NK-92 (cell line): ENCODE data around the gene NPAT.

Source experiments
- DNase-seq: peaks from one replicate; lab custom pipeline; 2025; ENCODE audit not compliant: unreplicated experiment; lab: John Stamatoyannopoulos, UW

NPAT gene

DNA sequence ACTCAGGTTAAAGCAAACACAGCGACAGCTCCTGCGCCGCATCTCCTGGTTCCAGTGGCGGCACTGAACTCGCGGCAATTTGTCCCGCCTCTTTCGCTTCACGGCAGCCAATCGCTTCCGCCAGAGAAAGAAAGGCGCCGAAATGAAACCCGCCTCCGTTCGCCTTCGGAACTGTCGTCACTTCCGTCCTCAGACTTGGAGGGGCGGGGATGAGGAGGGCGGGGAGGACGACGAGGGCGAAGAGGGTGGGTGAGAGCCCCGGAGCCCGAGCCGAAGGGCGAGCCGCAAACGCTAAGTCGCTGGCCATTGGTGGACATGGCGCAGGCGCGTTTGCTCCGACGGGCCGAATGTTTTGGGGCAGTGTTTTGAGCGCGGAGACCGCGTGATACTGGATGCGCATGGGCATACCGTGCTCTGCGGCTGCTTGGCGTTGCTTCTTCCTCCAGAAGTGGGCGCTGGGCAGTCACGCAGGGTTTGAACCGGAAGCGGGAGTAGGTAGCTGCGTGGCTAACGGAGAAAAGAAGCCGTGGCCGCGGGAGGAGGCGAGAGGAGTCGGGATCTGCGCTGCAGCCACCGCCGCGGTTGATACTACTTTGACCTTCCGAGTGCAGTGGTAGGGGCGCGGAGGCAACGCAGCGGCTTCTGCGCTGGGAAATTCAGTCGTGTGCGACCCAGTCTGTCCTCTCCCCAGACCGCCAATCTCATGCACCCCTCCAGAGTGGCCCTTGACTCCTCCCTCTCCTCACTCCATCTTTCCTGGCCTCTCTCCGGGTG lies at the start of gene NPAT, which contains the start of gene ATM:
Gene NPAT, minus strand, starts transcription at position 65 of the 774 bp plus-strand sequence. CDS start 102 bp downstream, outside the sequence.
Gene ATM, plus strand, starts transcription at position 494 of the 774 bp plus-strand sequence. CDS start 4,558 bp downstream, outside the sequence.
- DNase-seq = peak; percentile 93

DNA sequence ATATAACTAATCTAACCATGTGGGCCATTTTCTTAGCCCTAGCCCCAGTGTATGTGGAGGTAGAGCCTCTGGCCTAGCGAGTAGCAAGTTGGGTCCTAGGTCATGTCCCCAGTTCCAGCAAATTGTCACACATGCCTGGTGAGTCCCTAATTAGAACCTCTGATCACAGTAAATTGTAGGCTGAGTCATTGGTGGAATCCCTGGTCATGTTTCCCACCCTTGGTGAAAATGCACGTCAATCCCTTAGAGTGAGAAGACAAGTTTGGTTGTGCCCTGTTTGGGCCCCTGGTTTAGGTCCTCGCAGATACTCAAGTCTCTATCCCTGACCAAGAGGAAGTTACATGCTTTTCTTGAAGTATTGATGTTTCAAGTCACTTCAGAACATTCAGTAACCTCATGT lies 47.1 kb upstream of the NPAT start:
- no peak for DNase-seq

DNA sequence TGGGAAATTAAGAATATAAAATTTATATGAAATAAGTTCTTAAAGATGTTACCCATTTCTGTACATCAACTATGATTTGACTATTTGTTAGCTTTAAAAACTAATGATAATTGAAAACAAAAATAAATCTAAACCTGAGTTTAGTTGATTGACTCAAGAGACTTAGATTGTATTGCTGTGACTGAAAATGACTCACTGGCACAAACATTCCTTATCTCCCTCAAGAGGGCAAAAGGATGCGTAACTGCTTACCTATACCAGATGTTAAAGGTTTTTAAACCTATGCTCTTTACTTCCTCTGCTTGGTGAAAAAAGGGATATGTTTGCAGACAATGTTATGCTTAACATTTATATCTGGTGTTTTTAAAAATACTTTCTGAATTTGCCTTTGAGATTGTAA lies 30.7 kb upstream of the NPAT start:
- no peak for DNase-seq

DNA sequence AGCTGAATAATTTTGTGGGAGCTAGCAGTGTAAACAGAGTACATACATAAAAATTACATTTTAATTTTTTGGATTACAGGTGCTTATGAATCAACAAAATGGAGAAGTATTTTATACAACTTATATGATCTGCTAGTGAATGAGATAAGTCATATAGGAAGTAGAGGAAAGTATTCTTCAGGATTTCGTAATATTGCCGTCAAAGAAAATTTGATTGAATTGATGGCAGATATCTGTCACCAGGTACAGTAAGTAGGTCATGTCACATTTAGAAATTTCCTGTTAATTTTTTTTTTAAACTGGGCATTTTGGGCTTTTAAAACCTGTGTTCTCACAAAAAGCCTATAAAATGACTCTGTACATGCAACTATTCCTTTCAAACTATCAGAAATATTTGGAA lies 24.4 kb upstream of the NPAT start:
- DNase-seq = no peak

DNA sequence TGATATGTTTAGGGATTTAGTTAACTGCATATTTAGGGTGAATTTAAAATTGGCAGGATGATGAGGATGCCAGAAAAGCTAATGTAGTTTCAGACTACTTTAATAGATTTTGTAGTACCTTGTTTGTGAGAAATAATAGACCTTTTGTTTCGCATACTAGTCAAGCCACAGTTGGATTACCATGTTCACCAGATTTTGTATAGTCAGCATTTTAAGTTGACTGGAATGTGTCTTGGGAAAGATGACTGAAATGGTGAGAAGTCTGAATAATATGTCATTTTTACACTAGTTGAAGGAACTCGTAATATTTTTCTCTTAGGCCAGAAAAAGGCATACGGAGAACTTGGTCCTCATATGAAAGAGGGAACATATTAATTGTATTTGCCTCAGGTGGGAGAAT lies 23.9 kb upstream of the NPAT start:
- DNase-seq = no peak

DNA sequence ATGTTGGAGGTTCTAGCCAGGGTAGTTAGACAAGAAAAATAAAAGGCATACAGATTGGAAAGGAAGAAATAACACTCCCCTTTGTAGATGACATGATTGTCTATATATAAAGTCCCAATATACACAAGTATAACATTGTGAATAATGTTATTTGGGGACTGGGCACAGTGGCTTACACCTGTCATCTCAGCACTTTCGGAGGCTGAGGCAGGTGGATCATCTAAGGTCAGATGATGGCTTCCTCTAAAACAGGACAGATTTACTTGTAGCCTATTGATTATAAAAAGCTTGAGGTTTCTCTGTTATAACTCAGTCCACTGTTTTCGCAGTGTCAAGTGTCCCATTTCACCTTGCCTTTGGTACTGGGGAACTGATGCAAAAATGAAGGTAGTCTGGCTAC lies 20.0 kb upstream of the NPAT start:
- no peak for DNase-seq

DNA sequence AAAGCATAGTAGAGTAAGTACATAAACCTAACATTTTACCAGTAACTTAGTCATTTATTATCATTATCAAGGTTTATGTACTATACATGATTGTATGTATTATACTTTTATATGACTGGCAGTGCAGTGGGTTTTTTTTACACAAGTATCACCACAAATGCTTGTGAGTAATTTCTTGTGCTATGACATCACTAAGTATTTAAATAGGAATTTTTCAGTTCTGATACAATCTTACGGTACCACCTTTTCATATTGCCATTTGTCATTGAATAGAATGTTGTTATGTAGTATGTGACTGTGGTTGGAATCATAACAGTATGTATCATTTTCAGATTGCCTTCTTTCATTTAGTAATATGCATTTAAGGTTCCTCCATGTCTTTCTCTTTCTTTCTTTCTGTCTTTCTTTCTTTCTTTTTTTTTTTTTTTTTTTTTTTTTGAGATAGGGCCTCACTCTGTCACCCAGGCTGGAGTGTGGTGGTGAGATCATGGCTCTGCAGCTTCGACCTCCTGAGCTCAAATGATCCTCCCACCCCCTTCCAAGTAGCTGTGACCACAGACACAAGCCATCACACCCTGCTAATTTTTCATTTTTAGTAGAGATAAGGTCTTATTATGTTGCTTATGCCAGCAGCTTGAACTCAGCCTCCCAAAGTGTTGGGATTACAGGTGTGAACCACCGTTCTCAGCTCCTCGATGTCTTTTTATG lies 19.0 kb upstream of the NPAT start:
- no peak for DNase-seq

DNA sequence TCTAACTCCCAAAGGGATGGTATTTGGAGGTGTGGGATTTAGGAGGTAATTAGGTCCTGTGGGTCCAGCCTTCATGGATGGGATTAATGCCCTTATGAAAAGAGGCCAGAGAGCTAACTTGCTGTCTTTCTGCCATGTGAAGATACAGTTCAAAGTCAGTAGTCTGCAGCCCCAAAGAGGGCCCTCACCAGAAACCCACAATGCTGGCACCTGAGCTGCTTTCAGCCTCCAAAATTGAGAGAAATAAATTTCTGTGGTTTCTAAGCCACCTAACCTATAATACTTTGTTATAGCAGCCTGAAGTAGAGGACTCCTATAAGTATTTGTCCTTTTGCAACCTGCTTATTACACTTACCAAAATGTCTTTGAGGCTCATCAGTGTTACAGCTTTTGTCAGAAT lies 16.6 kb upstream of the NPAT start:
- DNase-seq = no peak

DNA sequence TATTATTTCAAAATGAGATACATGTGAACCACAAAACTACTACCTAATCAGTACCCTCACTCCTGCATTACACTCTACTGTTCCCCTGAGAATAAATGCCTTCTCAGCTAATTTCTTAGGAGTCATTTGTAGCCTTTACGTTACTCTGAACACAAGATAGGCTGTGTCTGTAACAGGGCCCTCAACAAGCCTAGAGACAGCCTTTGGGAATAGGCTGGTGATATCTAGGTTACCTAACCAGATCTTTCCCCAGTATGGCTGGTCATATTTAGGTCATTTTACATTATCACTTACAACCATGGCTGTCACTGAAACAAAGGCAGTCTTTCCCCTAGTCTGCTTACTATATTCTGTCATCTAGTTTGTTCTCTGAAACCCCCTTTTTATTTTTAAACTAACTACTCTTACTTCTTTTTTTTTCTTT lies 14.6 kb upstream of the NPAT start:
- no peak for DNase-seq

DNA sequence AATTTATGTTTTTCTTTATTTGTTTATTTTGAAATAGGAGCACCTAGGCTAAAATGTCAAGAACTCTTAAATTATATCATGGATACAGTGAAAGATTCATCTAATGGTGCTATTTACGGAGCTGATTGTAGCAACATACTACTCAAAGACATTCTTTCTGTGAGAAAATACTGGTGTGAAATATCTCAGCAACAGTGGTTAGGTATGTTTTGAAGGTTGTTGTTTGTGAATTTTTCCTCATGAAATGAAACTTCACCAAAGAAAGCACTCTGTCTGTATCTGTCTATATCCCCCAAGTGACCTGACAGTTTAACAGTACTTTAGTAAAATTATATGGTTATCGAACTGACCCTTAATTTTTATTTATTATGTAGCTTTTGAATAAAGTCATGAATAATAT lies 13.2 kb upstream of the NPAT start:
- DNase-seq = no peak

DNA sequence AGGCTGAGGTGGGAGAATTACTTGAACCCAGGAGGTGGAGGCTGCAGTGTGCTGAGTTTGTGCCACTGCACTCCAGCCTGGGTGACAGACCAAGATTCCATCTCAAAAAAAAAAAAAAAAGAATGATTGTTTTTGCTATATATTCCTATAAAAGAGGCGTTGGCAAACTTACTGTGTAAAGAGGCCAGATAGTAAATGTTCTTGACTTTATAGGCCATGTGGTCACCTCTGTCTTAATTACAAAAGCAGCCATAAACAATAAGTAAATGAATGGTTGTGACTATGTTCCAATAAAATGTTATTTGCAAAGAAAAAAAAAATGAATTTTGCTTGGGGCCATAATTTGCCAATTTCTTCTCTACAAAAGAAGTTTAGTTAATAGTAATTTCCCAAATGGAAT lies 12.8 kb upstream of the NPAT start:
- DNase-seq = no peak

DNA sequence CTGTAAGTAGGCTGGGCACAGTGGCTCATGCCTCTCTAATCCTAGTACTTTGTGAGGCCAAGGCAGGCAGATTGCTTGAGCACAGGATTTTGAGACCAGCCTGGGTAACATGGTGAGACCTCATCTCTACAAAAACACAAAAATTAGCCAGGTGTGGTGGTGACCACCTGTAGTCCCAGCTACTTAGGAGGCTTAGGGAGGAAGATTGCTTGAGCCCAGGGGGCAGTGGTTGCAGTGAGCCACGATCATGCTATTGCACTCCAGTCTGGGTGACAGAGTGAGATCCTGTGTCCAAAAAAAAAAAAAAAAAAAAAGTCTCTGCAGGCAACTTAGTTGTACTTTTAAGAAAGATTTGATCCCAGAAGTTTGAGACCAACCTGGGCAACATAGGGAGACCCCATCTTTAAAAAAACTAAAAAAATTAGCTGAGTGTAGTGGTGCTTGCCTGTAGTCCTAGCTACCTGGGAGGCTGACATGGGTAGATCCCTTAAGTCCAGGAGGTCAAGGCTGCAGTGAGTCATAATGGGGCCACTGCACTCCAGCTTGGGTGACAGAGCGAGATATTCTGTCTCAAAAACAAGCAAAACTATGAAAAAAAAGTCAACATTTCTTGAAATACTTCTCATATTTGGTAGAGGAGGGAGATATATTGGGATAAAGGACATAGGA lies 11.0 kb upstream of the NPAT start:
- no peak for DNase-seq

DNA sequence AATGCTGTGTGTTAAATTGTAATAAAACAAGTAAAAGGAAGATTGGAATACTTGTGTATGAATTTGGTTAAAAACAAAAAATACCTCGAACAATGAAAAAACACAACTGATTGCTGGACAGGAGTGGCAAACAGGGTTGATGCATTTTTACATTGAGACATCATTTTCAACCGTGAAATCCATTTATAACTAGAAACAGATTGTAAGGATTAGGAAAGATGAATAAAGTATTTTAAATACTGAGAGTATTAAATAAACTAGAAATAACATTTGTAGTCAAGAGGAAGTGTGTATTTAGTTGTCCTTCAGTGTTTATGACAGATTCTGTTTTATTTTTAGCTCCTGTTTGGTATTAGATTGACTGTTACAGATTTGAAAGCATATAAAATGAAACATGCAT lies 5.8 kb upstream of the NPAT start:
- DNase-seq = no peak

DNA sequence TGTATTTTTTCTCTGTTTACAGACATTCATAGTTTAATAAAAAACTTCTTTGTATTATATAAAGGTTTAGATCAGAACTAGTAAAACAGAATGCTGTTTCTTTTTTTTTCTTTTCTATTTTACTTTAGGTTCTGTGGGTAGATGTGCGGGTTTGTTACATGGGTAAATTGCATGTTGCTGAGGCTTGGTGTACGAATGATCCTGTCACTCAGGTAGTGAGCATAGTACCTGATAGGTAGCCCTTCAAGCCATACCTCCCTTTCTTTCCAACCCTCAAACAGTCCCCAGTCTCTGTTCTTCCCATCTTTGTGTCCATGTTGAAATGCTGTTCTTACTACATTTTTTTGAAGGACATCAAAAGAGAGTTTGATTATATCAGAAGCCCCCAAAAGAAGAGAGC lies 3.6 kb upstream of the NPAT start:
- DNase-seq = no peak

DNA sequence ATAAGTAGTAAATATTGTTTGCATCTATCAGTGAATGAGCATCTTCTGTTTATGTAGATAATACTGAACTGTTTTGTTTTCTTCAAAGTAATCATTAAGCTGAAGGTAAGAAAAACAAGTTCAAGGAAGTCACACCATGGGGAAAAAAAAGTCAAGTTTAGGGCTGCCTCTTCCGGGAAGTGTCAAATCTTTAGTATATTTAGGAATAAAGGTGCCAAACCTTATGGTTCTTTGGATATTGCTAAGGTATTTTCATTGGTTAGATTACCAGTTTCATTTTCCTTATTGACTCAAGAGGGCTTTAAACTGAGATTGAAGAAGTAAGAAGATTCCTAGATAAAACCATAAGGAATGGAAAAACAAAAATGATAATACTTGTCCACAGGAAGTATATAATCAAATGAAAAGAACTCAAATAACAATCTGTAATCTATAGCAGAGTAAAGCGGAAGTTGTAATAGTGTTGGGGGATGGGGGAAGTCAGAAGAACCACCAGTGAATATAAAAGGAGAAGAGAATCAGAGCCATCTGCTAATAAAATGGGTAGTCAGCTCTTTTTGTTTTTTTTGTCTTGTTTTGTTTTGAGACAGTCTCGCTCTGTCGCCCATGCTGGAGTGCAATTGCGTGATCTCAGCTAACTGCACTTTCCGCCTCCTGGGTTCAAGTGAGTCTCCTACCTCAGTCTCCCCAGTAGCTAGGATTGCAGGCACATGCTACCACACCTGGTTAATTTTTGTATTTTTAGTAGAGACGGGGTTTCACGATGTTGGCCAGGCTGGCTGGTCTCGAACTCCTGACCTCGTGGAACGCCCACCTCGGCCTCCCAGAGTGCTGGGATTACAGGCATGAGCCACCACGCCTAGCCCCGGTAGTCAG lies 2.7 kb upstream of the NPAT start:
- DNase-seq = no peak

DNA sequence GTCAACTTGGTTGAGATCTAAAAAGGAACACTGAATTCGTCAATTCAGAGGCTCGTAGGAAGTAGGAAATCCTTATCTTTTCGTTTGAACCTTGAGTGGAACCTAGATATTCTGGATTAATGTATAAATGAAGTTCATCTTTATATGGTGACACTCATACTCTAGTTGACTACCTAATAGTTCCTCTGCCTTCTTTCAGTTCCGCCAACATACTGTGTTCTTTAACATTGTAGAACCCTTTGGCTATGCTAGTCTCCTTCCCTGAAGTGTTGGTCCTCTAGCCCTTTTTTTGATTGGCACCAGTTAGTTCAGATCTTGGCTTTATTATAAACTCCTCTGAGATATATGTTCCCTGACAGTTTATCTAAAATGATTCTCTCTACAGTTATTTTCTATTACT lies 1.9 kb upstream of the NPAT start:
- DNase-seq = no peak

DNA sequence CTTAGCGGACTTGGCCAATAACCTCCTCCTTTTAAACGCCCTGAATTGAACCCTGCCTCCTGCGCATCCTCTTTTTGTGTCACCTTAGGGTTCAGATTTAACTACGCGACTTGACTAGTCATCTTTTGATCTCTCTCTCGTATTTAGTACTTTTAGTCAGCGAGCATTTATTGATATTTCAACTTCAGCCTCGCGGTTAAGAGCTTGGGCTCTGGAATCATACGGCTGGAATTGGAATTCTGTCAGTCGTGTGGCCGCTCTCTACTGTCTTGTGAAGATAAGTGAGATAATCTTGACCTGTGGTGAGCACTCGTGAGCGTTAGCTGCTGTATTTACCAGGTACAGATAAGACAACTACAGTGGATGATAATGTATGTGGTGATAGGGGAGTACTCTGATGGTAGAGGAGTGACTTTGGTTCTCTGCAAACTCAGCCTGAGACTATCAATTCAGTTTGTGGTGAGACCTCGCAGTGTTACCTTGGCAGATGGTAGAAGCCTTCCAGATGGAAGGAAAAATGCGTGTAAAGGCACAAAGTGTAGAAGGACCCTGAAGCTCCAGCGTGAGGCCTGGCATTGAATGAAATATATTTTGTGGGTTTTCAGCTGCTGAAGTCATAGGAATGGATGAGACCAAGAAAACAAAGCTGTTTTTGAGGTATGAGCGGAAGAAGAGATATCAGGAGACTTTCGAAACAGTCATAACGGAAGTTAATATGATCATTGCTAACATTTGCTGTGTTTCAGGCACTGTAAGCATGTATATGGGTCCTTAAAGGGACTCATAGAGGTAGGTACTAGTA lies 1.1 kb upstream of the NPAT start:
- no peak for DNase-seq

DNA sequence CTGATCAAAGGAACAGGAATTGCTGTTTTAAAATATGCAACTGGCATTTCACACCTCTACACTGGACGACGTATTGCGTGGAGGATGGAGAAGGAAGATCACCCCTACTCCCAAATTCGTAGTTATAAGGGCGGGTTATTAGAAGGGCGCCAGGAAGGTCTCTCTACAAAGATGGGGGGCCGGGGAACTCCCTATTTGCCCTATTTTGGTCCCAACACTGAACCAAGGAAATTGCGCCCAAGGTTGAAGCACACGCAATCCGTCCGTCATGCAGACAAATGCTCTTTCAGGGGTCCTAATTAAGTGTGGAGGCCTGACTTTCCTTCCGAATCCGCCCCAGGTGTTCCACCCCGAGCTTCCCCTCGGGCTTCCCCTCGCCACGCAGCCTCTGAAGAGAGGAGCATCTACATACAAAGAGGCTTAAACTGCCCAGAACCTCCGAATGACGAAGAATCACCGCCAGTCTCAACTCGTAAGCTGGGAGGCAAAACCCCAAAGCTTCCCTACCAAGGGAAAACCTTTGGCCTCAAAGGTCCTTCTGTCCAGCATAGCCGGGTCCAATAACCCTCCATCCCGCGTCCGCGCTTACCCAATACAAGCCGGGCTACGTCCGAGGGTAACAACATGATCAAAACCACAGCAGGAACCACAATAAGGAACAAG lies 396 bp downstream of the NPAT start:
- DNase-seq = no peak

DNA sequence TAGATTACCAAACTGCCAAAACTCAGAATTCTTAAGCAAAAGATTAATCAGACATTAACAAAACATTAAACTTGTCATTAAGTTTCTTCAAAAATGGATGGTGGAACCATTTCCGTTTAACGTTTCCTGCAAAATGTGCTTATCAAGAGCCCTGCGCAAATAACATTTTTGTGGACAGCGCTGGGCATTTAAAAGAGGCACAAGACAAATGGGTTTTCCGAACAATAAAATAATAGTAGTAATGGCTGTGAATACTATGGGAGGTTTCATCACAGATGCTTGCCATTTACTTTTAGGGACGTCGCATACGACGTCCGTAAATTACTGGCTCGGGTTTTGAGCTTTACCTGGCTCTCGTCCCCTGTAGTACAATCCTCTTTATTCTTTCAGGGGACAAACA lies 1.1 kb downstream of the NPAT start:
- no peak for DNase-seq
